GM21515 (cell line): ENCODE data around the gene ZNF2.
"Not testable (repeated sequence)": the region's sequence is repeated elsewhere in the genome, so short reads cannot be mapped to it uniquely, and the experiment has no call there.

Source experiments
- ATAC-seq: cut with Tn5 transposase; IDR thresholded peaks from one replicate; pipeline ENCODE4 v1.9.1; 2021; ENCODE audit not compliant: unreplicated experiment

Gene ZNF2

GRCh38 chr2:95165371-95166064 lies at the start of gene ZNF2:
Gene ZNF2, plus strand, starts transcription at chr2:95165809. Its CDS starts 10,418 bp downstream, at chr2:95176227.
- ATAC-seq = peak; percentile 91

GRCh38 chr2:95121093-95121406 lies 44.6 kb upstream of the ZNF2 start:
- ATAC-seq = no peak

DNA sequence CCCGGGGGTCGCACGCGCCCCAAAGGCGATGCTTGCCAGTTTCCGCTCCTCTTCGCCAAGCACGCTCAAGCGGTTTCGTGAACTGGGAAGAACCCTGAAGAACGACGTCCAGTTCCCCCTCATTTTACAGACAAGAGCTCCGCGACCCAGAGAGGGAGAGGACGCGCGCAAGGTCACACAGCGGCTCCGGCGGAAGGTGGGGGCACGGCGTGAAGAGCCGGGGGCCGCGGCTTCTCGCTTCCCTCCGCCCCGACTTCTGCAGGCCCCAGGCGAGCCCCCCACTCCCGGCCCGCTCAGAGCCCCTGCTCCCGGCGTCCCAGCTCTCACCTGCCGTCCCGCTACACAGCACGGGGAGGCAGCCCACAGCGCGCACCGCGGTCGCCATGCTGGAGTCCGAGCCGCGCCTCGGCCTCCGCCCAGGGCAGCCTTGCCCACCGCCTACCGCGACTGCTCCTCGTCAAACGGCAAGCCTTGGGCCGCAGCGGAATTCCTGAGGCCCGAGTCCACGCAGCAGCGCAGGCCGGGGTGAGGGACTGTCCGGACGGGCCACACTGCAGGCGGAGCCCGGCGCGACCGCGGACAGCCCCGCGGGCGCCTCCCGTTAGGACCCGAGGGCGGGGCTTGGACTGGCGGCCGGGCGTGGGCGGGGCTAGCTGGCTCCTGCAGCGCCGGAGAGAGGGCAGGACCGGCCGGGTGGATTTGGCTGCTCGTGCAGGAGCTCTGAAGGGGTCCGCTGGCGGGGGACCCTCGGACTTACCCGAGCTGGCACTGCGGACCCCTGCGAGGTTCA lies 44.0 kb upstream of the ZNF2 start, which contains the start of gene MRPS5:
Gene MRPS5 (minus strand): TSS at position 402 of the 790 bp plus-strand sequence. CDS start 17 bp downstream, at position 385.
- ATAC-seq = peak; percentile 94

DNA sequence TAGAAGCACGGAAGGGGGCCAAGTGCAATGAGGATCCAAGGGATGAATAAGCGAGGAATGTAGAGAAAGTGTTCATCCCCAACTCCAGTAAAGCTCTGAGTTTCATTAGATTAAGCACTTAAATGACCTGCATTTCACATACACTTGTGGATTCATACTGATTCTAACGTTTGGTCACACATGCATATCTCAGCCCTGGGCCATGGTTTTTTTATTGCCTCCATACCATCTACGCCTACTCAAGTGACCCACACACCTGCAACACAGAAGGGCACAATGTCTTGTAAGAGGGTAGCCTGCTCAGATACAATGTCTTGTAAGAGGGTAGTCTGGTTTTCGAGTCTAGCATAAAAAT lies 43.4 kb upstream of the ZNF2 start:
- ATAC-seq = peak; percentile 8

GRCh38 chr2:95138702-95139101 lies 26.9 kb upstream of the ZNF2 start:
- ATAC-seq = no peak

DNA sequence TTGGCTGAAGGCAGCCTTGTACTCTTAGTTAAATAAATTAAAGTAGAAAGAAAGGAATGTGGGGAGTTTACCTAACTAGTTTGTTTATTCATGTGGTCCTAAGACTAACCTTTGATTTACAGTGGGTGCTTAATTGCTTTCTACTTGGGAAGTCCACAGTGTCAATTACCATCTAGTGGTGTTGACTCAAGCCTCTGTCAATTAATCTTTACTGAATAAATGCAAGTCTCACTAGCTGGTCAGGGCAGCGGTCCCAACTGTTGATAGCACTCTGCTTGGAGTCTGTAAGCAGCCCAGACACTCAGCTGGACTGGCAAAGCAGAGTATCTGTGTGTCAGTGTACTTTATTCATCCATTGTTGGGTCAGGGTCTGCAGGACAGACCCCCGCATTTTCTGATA lies 21.8 kb upstream of the ZNF2 start:
- ATAC-seq = no peak

GRCh38 chr2:95149397-95149984 lies 16.1 kb upstream of the ZNF2 start:
- no peak for ATAC-seq

- no peak for ATAC-seq
Observed at GRCh38 chr2:95158441-95158840, 7.2 kb upstream of the ZNF2 start.

- peak; percentile 42 for ATAC-seq
Observed at GRCh38 chr2:95158891-95159619, 6.6 kb upstream of the ZNF2 start.

GRCh38 chr2:95159690-95160449 lies 5.7 kb upstream of the ZNF2 start, which contains the start of gene ZNF514:
Gene ZNF514, minus strand, starts transcription at chr2:95159848. Its CDS starts 6,595 bp downstream, at chr2:95153253.
- ATAC-seq = peak; percentile 88

- ATAC-seq = peak; percentile 12
Observed at GRCh38 chr2:95165030-95165370, 609 bp upstream of the ZNF2 start.

DNA sequence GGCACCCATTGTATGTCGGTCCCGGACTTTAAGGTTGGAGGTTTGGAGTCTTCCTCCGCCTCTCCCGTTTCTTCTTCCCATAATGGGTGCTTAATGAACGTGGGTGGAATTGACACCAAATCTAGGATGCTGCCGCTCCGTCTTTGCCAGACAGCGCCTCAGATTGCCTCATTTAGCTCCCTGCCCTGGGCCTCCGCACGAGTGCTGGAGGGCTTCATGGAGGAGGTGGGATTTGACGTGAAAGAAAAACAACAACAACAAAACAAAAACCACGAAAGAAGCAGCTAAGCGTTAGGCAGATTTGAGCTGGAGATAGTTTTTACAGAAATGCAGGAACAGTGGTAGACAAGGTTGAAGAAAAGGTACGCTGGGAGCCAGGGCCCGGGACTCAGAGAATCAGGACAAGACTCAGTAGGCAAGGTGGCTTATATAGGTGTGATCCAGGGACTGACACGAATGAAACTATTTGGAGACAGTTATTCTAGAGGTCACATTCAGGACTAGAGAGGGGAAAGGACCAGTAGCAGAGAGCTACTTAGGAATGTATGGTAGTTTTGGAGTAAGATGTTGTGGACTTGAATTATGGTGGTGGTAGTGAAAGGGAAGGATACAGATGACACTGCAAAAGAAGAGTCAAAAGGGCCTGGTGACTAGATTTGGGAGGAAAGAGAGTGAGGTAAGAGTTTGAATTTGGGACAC lies 605 bp downstream of the ZNF2 start:
- ATAC-seq = no peak

DNA sequence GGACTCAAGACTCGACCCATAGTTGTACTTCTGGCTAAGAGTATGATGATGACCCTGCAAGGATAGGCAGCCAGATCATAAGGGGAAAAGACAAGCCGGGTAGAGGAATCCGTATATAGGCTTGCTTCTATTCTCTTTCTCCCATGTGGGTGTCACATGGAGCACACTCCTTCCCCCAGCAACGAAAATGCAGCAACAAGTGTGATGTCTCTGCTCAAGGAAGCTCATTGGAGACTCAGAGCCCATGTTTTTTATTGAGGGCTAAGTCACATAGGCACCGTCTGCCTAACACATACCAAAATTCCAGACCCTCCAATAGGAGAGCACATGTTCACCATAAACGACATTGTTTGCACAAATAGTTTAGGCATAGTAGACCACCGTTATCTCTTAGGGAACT lies 6.3 kb downstream of the ZNF2 start:
- ATAC-seq = no peak

- no peak for ATAC-seq
Observed at GRCh38 chr2:95174031-95174542, 8.5 kb downstream of the ZNF2 start.

- no peak for ATAC-seq
Observed at GRCh38 chr2:95179451-95179850, 13.8 kb downstream of the ZNF2 start.

DNA sequence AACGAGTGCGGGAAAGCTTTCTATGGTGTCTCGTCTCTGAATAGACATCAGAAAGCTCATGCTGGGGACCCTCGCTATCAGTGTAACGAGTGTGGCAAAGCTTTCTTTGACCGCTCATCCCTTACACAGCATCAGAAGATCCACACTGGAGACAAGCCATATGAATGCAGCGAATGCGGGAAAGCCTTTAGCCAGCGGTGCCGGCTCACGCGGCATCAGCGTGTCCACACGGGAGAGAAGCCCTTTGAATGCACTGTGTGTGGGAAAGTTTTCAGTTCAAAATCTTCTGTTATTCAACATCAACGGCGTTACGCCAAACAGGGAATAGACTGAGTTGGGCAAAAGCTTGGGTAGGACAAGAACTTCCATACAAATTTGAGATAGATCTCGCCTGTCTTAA lies 16.2 kb downstream of the ZNF2 start:
- no peak for ATAC-seq

GRCh38 chr2:95185197-95185596 lies 19.6 kb downstream of the ZNF2 start:
- no peak for ATAC-seq

DNA sequence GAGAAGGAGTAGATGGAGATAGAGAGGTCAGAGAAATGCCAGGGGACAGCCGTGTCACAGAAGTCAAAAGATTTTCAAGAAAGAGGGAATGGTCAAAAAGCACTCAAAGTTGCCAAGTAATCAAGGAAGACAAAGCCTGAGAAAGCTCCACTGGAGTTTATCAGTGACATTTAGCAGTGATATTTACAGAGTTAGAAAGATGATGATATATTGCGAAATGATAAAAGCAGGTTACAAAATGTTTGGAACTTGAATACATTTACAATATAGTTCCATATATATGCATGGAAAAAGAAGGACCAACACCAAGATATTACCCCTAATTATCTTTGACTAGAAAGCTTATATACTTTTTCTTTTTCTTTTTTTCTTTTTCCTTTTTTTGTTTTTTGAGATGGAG lies 20.4 kb downstream of the ZNF2 start:
- ATAC-seq = no peak

GRCh38 chr2:95192956-95193355 lies 27.3 kb downstream of the ZNF2 start:
- not testable (repeated sequence) for ATAC-seq

DNA sequence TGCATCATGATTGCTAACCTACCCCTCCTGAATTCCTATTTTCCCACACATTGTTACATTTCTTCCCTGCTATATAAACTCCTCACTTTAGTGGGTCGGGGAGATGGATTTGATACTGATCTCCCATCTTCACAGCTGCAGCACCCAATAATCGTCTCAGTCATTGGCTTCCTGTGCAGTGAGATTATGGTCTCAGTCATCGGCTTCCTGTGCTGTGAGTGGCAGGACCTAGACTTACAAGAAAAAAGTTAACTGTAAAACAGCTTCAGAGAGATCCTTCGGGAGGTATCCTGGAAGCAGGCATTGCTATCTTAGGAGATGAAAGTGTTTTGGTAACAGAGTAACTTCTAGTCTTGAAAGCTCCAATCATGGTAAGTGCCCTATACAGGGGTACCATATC lies 38.3 kb downstream of the ZNF2 start:
- no peak for ATAC-seq
